SK-N-SH (cell line): ENCODE measurements around the gene ANKRD49. TPM values are rescaled to one million over a fixed set of nuclear protein-coding genes. Genes with fewer than 3 reads are reported as not detected.

Source experiments
- CTCF ChIA-PET: fragments of 300-600, 350-600 bp; formaldehyde crosslinking; extraction: SDS; loops from one replicate; lab custom pipeline; 2021; lab: Yijun Ruan, JAX
- POLR2A ChIA-PET: fragments of 350-600 bp; sonication (Branson Sonifier 250); formaldehyde crosslinking; extraction: SDS; loops from one replicate; lab custom pipeline; 2020; ENCODE audit warnings: antibody characterized with exemption, inconsistent platforms; lab: Yijun Ruan, JAX
- DNase-seq: peaks from one replicate; pipeline ENCODE4 v3.0.0; 2012
- H2AFZ ChIP-seq: fragments of 200-600 bp; sonication (generic); 2 replicates; pipeline ENCODE4 v1.8.1; 2016; ENCODE audit warnings: antibody characterized with exemption, mild to moderate bottlenecking, low read depth
- H3F3A ChIP-seq: fragments of 200-600 bp; sonication (generic); replicated peaks from 2 replicates; pipeline ENCODE3; 2016; ENCODE audit warnings: antibody characterized with exemption, mild to moderate bottlenecking; ENCODE audit not compliant: insufficient read depth
- H3K27ac ChIP-seq, 2 experiments: fragments of 200-500 bp in 1 of 2; fragments of 200-600 bp in 1 of 2; sonication (Bioruptor generic) in 1 of 2; sonication (generic), shearing (Covaris generic) in 1 of 2; 2 replicates each; pipeline versions ENCODE4 v1.5.1 to v1.6.1; 2014 to 2016; ENCODE audit warnings: low read depth in 2 of 2, inconsistent platforms in 1 of 2, low read length in 1 of 2, mild to moderate bottlenecking in 1 of 2, mixed read lengths in 1 of 2
- H3K27me3 ChIP-seq: fragments of 200-600 bp; sonication (generic), shearing (Covaris generic); 2 replicates; pipeline ENCODE4 v1.6.1; 2016; ENCODE audit warnings: mixed run types; ENCODE audit not compliant: insufficient read depth
- H3K36me3 ChIP-seq, 2 experiments: fragments of 200-500 bp in 1 of 2; fragments of 200-600 bp in 1 of 2; sonication (Bioruptor generic) in 1 of 2; sonication (generic) in 1 of 2; replicated peaks in 1 of 2; 2 replicates each; pipeline versions ENCODE3 to v1.5.1; 2014 to 2016; ENCODE audit warnings: low read length in 1 of 2, mild to moderate bottlenecking in 1 of 2; ENCODE audit not compliant: insufficient read depth in 2 of 2, control insufficient read depth in 1 of 2
- H3K4me1 ChIP-seq, 2 experiments: fragments of 200-500 bp in 1 of 2; fragments of 200-600 bp in 1 of 2; sonication (Bioruptor generic) in 1 of 2; sonication (generic), shearing (Covaris generic) in 1 of 2; 2 replicates each; pipeline versions ENCODE4 v1.5.1 to v1.6.1; 2014 to 2016; ENCODE audit warnings: low read depth in 1 of 2, low read length in 1 of 2, mixed run types in 1 of 2; ENCODE audit not compliant: insufficient read depth in 2 of 2, control insufficient read depth in 1 of 2
- H3K4me2 ChIP-seq: fragments of 200-600 bp; sonication (generic), shearing (Covaris generic); 2 replicates; pipeline ENCODE4 v1.6.1; 2017; ENCODE audit warnings: mixed run types
- H3K4me3 ChIP-seq, 2 experiments: fragments of 200-500 bp in 1 of 2; fragments of 200-600 bp in 1 of 2; sonication (Bioruptor generic) in 1 of 2; sonication (generic), shearing (Covaris generic) in 1 of 2; 2 replicates each; pipeline versions ENCODE4 v1.5.1 to v1.8.1; 2014 to 2016; ENCODE audit warnings: low read depth in 2 of 2, inconsistent platforms in 1 of 2, low read length in 1 of 2, mild to moderate bottlenecking in 1 of 2, mixed read lengths in 1 of 2, moderate library complexity in 1 of 2
- H3K79me2 ChIP-seq: fragments of 200-600 bp; sonication (generic); 2 replicates; pipeline ENCODE4 v1.8.1; 2017; ENCODE audit warnings: mild to moderate bottlenecking; ENCODE audit not compliant: insufficient read depth
- H3K9ac ChIP-seq: fragments of 200-600 bp; sonication (generic); 2 replicates; pipeline ENCODE4 v1.6.1; 2017; ENCODE audit warnings: mixed run types
- H3K9me2 ChIP-seq: fragments of 200-600 bp; sonication (generic); 2 replicates; pipeline ENCODE4 v1.6.1; 2017; ENCODE audit warnings: mixed run types
- H3K9me3 ChIP-seq: fragments of 200-600 bp; sonication (generic); 2 replicates; pipeline ENCODE4 v1.6.1; 2017; ENCODE audit warnings: mixed run types, mild to moderate bottlenecking, moderate library complexity
- H4K20me1 ChIP-seq: fragments of 200-600 bp; sonication (generic); 2 replicates; pipeline ENCODE4 v1.6.1; 2017; ENCODE audit warnings: mild to moderate bottlenecking, mixed run types; ENCODE audit not compliant: insufficient read depth
- CHD2 ChIP-seq: fragments of 150-350 bp; IDR thresholded peaks from 2 replicates; pipeline ENCODE4 v1.6.1; 2018; ENCODE audit warnings: low read length; ENCODE audit not compliant: partially characterized antibody
- JUND ChIP-seq: IDR thresholded peaks from 2 replicates; pipeline ENCODE4 v1.4.0; 2012
- MEF2A ChIP-seq: IDR thresholded peaks from 2 replicates; pipeline ENCODE4 v1.4.0; 2012; ENCODE audit warnings: low read depth, borderline replicate concordance
- REST ChIP-seq: IDR thresholded peaks from 2 replicates; pipeline ENCODE4 v1.6.1; 2012; ENCODE audit warnings: mild to moderate bottlenecking, low read depth, low read length, moderate library complexity
- RFX5 ChIP-seq: IDR thresholded peaks from 2 replicates; pipeline ENCODE4 v1.6.1; 2012; ENCODE audit warnings: mild to moderate bottlenecking, improper control_type of control experiment, low read length
- SIN3A ChIP-seq: IDR thresholded peaks from 2 replicates; pipeline ENCODE4 v1.6.1; 2012; ENCODE audit warnings: low read depth, mild to moderate bottlenecking, low read length, moderate library complexity, borderline replicate concordance
- SMC3 ChIP-seq: IDR thresholded peaks from 2 replicates; pipeline ENCODE4 v1.6.1; 2012; ENCODE audit warnings: low read depth, low read length, improper control_type of control experiment
- TEAD4 ChIP-seq: IDR thresholded peaks from 2 replicates; pipeline ENCODE4 v1.4.0; 2012; ENCODE audit warnings: mild to moderate bottlenecking, borderline replicate concordance; ENCODE audit not compliant: insufficient read depth
- USF1 ChIP-seq: IDR thresholded peaks from 2 replicates; pipeline ENCODE4 v1.4.0; 2012; ENCODE audit warnings: low read depth, borderline replicate concordance
- USF2 ChIP-seq: fragments of 150-350 bp; IDR thresholded peaks from 2 replicates; pipeline ENCODE4 v1.6.1; 2017; ENCODE audit warnings: antibody characterized with exemption, low read length, low read depth, borderline replicate concordance
- YY1 ChIP-seq: IDR thresholded peaks from 2 replicates; pipeline ENCODE4 v1.4.0; 2012; ENCODE audit warnings: low read depth, mild to moderate bottlenecking
- ZBTB33 ChIP-seq: IDR thresholded peaks from 2 replicates; pipeline ENCODE4 v1.4.0; 2012; ENCODE audit warnings: low read depth, borderline replicate concordance
- WGBS: methylation state at CpG from one replicate; pipeline ENCODE4 v1.1.6; 2017; ENCODE audit warnings: low lambda C conversion rate; 5-methylcytosine and 5-hydroxymethylcytosine counted together
- polyA plus RNA-seq, 3 experiments: library from polyadenylated mRNA; depleted of rRNA; stranded (reverse); fragments of >200 nt; gene quantifications; 2 replicates each; pipeline ENCODE4 v1.2.3, GENCODE V29; 2012
- TF ChIP-seq, protein P1 (sequence below): IDR thresholded peaks from 2 replicates; pipeline ENCODE4 v1.4.0; 2012; ENCODE audit warnings: low read depth
- TF ChIP-seq, protein P2 (sequence below): fragments of 200-600 bp; sonication (generic); IDR thresholded peaks from 2 replicates; pipeline ENCODE4 v1.6.1; 2017; ENCODE audit warnings: antibody characterized with exemption, mild to moderate bottlenecking, moderate library complexity
- TF ChIP-seq, protein P3 (sequence below): fragments of 150-350 bp; IDR thresholded peaks from 2 replicates; pipeline ENCODE4 v1.6.1; 2016; ENCODE audit warnings: mild to moderate bottlenecking, low read depth, low read length

Gene ANKRD49
- polyA plus RNA-seq, 1 of the 3 experiments (the other 2 are of a cell fraction) = 4.9 TPM

- TF ChIP-seq, protein P1, sequence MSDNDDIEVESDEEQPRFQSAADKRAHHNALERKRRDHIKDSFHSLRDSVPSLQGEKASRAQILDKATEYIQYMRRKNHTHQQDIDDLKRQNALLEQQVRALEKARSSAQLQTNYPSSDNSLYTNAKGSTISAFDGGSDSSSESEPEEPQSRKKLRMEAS = no peak
- TF ChIP-seq TEAD4 = no peak
- TF ChIP-seq USF2 = no peak
- TF ChIP-seq RFX5 = no peak
- no peak for TF ChIP-seq CHD2
- TF ChIP-seq SMC3 = no peak
- no peak for TF ChIP-seq SIN3A
- TF ChIP-seq JUND = no peak
- TF ChIP-seq ZBTB33 = no peak
- TF ChIP-seq, protein P2, sequence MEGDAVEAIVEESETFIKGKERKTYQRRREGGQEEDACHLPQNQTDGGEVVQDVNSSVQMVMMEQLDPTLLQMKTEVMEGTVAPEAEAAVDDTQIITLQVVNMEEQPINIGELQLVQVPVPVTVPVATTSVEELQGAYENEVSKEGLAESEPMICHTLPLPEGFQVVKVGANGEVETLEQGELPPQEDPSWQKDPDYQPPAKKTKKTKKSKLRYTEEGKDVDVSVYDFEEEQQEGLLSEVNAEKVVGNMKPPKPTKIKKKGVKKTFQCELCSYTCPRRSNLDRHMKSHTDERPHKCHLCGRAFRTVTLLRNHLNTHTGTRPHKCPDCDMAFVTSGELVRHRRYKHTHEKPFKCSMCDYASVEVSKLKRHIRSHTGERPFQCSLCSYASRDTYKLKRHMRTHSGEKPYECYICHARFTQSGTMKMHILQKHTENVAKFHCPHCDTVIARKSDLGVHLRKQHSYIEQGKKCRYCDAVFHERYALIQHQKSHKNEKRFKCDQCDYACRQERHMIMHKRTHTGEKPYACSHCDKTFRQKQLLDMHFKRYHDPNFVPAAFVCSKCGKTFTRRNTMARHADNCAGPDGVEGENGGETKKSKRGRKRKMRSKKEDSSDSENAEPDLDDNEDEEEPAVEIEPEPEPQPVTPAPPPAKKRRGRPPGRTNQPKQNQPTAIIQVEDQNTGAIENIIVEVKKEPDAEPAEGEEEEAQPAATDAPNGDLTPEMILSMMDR = no peak
- TF ChIP-seq YY1 = no peak
- no peak for TF ChIP-seq USF1
- TF ChIP-seq MEF2A = no peak
- TF ChIP-seq REST = no peak
- TF ChIP-seq, protein P3, sequence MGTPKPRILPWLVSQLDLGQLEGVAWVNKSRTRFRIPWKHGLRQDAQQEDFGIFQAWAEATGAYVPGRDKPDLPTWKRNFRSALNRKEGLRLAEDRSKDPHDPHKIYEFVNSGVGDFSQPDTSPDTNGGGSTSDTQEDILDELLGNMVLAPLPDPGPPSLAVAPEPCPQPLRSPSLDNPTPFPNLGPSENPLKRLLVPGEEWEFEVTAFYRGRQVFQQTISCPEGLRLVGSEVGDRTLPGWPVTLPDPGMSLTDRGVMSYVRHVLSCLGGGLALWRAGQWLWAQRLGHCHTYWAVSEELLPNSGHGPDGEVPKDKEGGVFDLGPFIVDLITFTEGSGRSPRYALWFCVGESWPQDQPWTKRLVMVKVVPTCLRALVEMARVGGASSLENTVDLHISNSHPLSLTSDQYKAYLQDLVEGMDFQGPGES = no peak
- DNase-seq = no peak
- peaks cover 23 to 29% of the 10 kb centered on the region in 2 experiments for H3K36me3 ChIP-seq
- no peaks in the 10 kb centered on the region for H3K27me3 ChIP-seq
- WGBS = 94% methylated on average over 1 of the region's 1 CpG
- ChIA-PET CTCF (no interaction called here), POLR2A (no interaction called here)
- no peak overlapping the region for H2AFZ ChIP-seq
- H3K9me3 ChIP-seq = no peaks in the 10 kb centered on the region
- H3F3A ChIP-seq = no peaks in the 10 kb centered on the region
- H3K4me1 ChIP-seq = no peaks in the 10 kb centered on the region
- H3K4me3 ChIP-seq = no peak overlapping the region
- H3K4me2 ChIP-seq = no peak overlapping the region
- H3K79me2 ChIP-seq = no peaks in the 10 kb centered on the region
- H3K9ac ChIP-seq = no peak overlapping the region
- no peak overlapping the region for H3K27ac ChIP-seq
- H3K9me2 ChIP-seq = no peaks in the 10 kb centered on the region
- no peaks in the 10 kb centered on the region for H4K20me1 ChIP-seq
These were observed 37.9 kb upstream of the ANKRD49 start for GRCh38 chr11:94455861-94456260.
